MM.1S (cell line): ENCODE data around the gene PRSS27.

Experiments
- DNase-seq: peaks from one replicate; pipeline ENCODE4 v3.0.0-alpha.2; 2015
- H2AFZ ChIP-seq: fragments of 300-600 bp; sonication (generic); 2 replicates; pipeline ENCODE4 v1.6.0; 2016; ENCODE audit warnings: antibody characterized with exemption, low read length
- H3F3A ChIP-seq: fragments of 300-600 bp; sonication (generic); 2 replicates; pipeline ENCODE4 v1.6.1; 2016; ENCODE audit warnings: mild to moderate bottlenecking, antibody characterized with exemption, low read length, moderate library complexity, mixed read lengths; ENCODE audit not compliant: insufficient read depth
- H3K27ac ChIP-seq: fragments of 300-600 bp; sonication (generic); 2 replicates; pipeline ENCODE4 v1.5.1; 2016; ENCODE audit warnings: mild to moderate bottlenecking, low read length
- H3K27me3 ChIP-seq: fragments of 300-600 bp; sonication (generic); replicated peaks from 2 replicates; pipeline ENCODE4 v1.6.0; 2016; ENCODE audit warnings: low read length; ENCODE audit not compliant: insufficient read depth
- H3K36me3 ChIP-seq: fragments of 300-600 bp; sonication (generic); replicated peaks from 2 replicates; pipeline ENCODE4 v1.6.1; 2016; ENCODE audit warnings: mild to moderate bottlenecking, low read length, mixed read lengths; ENCODE audit not compliant: insufficient read depth
- H3K4me1 ChIP-seq: fragments of 300-600 bp; sonication (generic); 2 replicates; pipeline ENCODE4 v1.6.1; 2016; ENCODE audit warnings: low read length, mixed read lengths
- H3K4me2 ChIP-seq: fragments of 300-600 bp; sonication (generic); 2 replicates; pipeline ENCODE4 v1.6.0; 2016; ENCODE audit warnings: low read depth, low read length
- H3K4me3 ChIP-seq: fragments of 300-600 bp; sonication (generic); 2 replicates; pipeline ENCODE4 v1.5.1; 2016; ENCODE audit warnings: low read length, mixed read lengths
- H3K79me2 ChIP-seq: fragments of 300-600 bp; sonication (generic); 2 replicates; pipeline ENCODE4 v1.6.1; 2016; ENCODE audit warnings: mixed run types, low read length, mixed read lengths
- H3K9ac ChIP-seq: fragments of 300-600 bp; sonication (generic); 2 replicates; pipeline ENCODE4 v1.6.1; 2016; ENCODE audit warnings: low read length, mixed read lengths
- H3K9me2 ChIP-seq: fragments of 300-600 bp; sonication (generic); replicated peaks from 2 replicates; pipeline ENCODE4 v1.6.1; 2016; ENCODE audit warnings: mild to moderate bottlenecking, low read length, mixed read lengths; ENCODE audit not compliant: insufficient read depth
- H3K9me3 ChIP-seq: fragments of 300-600 bp; sonication (generic); replicated peaks from 2 replicates; pipeline ENCODE4 v1.6.1; 2016; ENCODE audit warnings: mild to moderate bottlenecking, low read length, mixed read lengths; ENCODE audit not compliant: insufficient read depth
- H4K20me1 ChIP-seq: fragments of 300-600 bp; sonication (generic); 2 replicates; pipeline ENCODE4 v1.6.1; 2016; ENCODE audit warnings: mild to moderate bottlenecking, low read length, moderate library complexity, mixed read lengths; ENCODE audit not compliant: insufficient read depth
- EZH2 ChIP-seq: fragments of 300-600 bp; sonication (generic); optimal IDR thresholded peaks from 2 replicates; pipeline ENCODE3; 2017; ENCODE audit warnings: low read depth, mild to moderate bottlenecking, antibody characterized with exemption, low read length, mixed read lengths
- EZH2phosphoT487 ChIP-seq: fragments of 300-600 bp; sonication (generic); IDR thresholded peaks from 2 replicates; pipeline ENCODE4 v1.6.1; 2018; ENCODE audit warnings: antibody characterized with exemption, low read length
- TF ChIP-seq, protein P1 (sequence below): fragments of 300-600 bp; sonication (generic); IDR thresholded peaks from 2 replicates; pipeline ENCODE4 v1.5.1; 2016; ENCODE audit warnings: antibody characterized with exemption, low read length, mixed read lengths

PRSS27 gene

DNA sequence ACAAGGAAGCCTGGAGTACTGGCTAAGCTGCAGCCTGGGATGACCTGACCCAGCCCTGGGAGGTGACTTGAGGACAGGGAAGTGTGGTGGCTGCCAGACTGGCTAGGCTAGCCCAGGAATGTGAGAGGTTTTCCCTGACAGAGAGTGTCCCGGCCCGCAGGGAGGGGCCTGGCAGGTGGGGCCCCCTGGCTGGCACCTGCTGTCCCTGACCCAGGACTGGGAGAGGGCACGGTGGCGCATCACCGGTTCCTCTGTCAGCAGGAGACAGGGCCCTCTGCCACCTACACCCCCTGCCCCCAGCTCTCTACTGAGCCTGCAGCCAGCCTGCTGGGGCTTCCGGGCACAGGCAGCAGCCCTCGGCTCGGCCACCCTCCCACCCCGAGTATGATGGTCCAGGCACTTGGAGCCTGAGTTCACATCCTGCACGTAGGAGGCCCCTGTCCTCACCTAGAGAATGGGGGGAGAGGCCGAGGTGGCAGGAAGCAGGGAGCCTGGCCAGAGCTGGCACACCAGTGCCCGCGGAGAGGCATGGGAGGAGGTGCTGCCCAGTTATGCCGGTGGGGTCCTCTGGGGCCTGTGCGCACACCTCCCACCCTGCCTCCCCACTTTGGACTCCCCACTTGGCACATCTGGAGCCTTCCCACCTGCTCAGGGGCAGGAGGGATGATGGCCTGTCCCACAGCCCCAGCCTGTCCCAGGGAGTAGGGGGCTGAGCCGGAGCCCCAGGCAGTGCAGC lies 528 bp downstream of the PRSS27 start:
- H3K79me2 ChIP-seq, result no peaks in the 10 kb centered on the region
- no peaks in the 10 kb centered on the region for H3K4me1 ChIP-seq
- no peak for DNase-seq
- peaks cover 30% of the 10 kb centered on the region for H3K27me3 ChIP-seq
- no peaks in the 10 kb centered on the region for H3K9me3 ChIP-seq
- no peak overlapping the region for H3K9ac ChIP-seq
- H3K4me2 ChIP-seq, result no peak overlapping the region
- TF ChIP-seq, protein P1, sequence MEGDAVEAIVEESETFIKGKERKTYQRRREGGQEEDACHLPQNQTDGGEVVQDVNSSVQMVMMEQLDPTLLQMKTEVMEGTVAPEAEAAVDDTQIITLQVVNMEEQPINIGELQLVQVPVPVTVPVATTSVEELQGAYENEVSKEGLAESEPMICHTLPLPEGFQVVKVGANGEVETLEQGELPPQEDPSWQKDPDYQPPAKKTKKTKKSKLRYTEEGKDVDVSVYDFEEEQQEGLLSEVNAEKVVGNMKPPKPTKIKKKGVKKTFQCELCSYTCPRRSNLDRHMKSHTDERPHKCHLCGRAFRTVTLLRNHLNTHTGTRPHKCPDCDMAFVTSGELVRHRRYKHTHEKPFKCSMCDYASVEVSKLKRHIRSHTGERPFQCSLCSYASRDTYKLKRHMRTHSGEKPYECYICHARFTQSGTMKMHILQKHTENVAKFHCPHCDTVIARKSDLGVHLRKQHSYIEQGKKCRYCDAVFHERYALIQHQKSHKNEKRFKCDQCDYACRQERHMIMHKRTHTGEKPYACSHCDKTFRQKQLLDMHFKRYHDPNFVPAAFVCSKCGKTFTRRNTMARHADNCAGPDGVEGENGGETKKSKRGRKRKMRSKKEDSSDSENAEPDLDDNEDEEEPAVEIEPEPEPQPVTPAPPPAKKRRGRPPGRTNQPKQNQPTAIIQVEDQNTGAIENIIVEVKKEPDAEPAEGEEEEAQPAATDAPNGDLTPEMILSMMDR, result no peak
- TF ChIP-seq EZH2 (no peak), EZH2phosphoT487 (no peak)
- no peaks in the 10 kb centered on the region for H4K20me1 ChIP-seq
- no peak overlapping the region for H2AFZ ChIP-seq
- no peak overlapping the region for H3K27ac ChIP-seq
- no peaks in the 10 kb centered on the region for H3K36me3 ChIP-seq
- H3K9me2 ChIP-seq, result no peaks in the 10 kb centered on the region
- no peak overlapping the region for H3K4me3 ChIP-seq
- H3F3A ChIP-seq, result no peaks in the 10 kb centered on the region

DNA sequence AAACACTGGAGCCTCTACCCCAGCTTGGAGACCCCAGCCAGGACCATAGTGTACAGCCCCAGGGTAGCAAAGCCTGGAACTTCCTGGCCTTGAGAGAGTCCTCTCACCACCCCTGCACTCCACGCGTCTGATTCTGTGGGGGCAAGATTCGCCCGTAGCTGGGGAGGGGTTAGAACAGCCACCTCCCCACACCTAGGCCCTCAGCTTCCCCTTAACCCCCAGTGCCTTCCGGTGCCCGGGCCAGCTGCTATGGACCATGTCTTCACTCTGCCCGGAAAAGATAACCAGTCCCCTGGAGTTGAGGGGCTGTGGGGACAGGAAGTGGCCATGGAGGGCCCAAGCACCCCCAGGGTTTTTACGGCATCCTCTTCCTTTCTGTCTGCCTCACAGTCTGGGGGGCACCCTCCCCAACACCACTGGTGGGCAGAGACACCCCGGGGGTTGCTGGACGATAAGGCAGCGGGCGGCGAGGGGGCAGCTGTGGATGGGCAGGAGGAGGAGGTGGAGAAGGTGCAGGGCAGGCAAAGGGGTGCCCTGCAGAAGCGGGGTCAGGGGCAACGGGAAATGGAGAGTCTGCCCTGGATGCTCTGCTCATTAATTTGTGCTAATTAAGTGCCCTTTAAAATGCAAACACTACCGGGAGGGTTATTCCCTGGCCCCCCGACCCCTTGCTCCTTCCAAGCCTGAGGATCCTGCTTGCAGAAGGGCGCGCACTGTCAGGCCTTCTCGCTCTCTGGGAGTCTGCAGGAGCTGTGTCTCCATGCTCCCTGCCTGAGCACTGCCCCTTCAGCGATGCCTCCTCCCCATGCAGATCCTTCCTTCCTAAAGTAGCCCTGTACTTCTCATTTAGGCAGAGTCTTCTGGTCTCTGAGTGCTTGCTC lies 2.4 kb downstream of the PRSS27 start:
- no peak for DNase-seq
- TF ChIP-seq, protein P1, result no peak
- TF ChIP-seq EZH2, result no peak
- TF ChIP-seq EZH2phosphoT487, result no peak
- Histone ChIP-seq H3K4me1 (no peaks in the 10 kb centered on the region), H3K79me2 (no peaks in the 10 kb centered on the region), H3K9ac (no peak overlapping the region), H2AFZ (no peak overlapping the region), H3K9me3 (no peaks in the 10 kb centered on the region), H3K27ac (no peak overlapping the region), H3K9me2 (no peaks in the 10 kb centered on the region), H3K4me2 (no peak overlapping the region), H4K20me1 (no peaks in the 10 kb centered on the region), H3K27me3 (peaks cover 32% of the 10 kb centered on the region), H3F3A (no peaks in the 10 kb centered on the region), H3K4me3 (no peak overlapping the region), H3K36me3 (no peaks in the 10 kb centered on the region)

DNA sequence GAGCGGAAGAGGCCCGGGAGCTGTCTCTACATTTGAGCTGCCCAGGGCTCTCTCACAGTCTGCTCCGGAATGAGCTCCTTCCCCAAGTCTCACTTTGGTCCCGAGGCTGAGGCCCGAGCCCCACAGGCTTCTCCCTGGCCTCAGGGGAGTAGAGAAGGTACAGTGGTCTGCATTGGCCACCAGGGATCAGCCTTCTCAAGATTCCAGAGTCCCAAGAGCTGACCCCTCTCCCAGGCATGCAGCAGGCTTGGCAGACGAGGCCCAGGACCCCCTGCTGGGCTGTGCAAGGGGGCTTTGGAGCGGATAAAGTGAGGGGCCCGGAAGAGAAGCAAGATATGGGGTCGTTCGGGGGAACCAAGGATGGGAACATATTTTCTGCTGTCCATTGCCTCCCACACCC lies 3.1 kb downstream of the PRSS27 start:
- H3K9ac ChIP-seq, result no peak overlapping the region
- no peaks in the 10 kb centered on the region for H3K4me1 ChIP-seq

More for the DNA sequence above, 3.1 kb downstream of the PRSS27 start:
- no peaks in the 10 kb centered on the region for H3K79me2 ChIP-seq
- no peak for DNase-seq
- H2AFZ ChIP-seq, result no peak overlapping the region
- H3K9me3 ChIP-seq, result no peaks in the 10 kb centered on the region
- H4K20me1 ChIP-seq, result no peaks in the 10 kb centered on the region
- no peaks in the 10 kb centered on the region for H3K9me2 ChIP-seq
- H3K36me3 ChIP-seq, result no peaks in the 10 kb centered on the region
- H3K27ac ChIP-seq, result no peak overlapping the region
- no peak overlapping the region for H3K4me2 ChIP-seq
- H3F3A ChIP-seq, result no peaks in the 10 kb centered on the region
- no peak overlapping the region for H3K4me3 ChIP-seq
- TF ChIP-seq, protein P1, result no peak
- TF ChIP-seq EZH2 (no peak), EZH2phosphoT487 (no peak)
- peaks cover 32% of the 10 kb centered on the region for H3K27me3 ChIP-seq
